Stomach (tissue), 4 donors: ENCODE measurements around the gene GP2.

Experiments
- EP300 ChIP-seq: sonication (generic); formaldehyde crosslinking; IDR thresholded peaks from one replicate; pipeline ENCODE4 v1.6.1; 2017; ENCODE audit warnings: antibody characterized with exemption
- POLR2AphosphoS5 ChIP-seq, 3 donors: sonication (generic); formaldehyde crosslinking; IDR thresholded peaks; one replicate each; pipeline ENCODE4 v1.6.1; 2016; ENCODE audit warnings: antibody characterized with exemption in 3 of 3
- TF ChIP-seq, protein P1 (sequence below), 7 experiments: fragments of 450-650 bp in 4 of 7; fragments of 200-600 bp in 3 of 7; sonication (generic) in 3 of 7; IDR thresholded peaks; one replicate each; pipeline ENCODE4 v1.5.1; 2016 to 2019; ENCODE audit warnings: antibody characterized with exemption in 7 of 7, control low read depth in 2 of 7, mild to moderate bottlenecking in 1 of 7

DNA sequence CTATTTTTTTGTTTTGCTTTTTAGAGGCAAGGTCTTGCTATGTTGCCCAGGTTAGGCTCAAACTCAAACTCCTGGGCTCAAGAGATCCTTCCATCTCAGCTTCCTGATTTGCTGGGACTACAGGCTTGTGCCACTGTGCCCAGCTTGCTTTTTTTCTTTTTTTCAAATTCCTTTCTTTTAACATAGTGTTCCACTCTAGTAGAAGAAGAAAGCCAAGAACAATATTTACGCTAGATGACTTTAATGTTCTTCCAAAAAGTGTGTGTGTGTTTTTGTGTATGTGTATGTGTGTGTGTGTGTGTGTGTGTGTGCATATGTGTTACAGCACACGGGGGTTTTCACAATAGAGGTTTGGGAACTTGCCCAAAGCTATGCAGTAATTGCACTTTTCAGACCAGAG, 35.9 kb upstream of the GP2 start:
- TF ChIP-seq, protein P1, sequence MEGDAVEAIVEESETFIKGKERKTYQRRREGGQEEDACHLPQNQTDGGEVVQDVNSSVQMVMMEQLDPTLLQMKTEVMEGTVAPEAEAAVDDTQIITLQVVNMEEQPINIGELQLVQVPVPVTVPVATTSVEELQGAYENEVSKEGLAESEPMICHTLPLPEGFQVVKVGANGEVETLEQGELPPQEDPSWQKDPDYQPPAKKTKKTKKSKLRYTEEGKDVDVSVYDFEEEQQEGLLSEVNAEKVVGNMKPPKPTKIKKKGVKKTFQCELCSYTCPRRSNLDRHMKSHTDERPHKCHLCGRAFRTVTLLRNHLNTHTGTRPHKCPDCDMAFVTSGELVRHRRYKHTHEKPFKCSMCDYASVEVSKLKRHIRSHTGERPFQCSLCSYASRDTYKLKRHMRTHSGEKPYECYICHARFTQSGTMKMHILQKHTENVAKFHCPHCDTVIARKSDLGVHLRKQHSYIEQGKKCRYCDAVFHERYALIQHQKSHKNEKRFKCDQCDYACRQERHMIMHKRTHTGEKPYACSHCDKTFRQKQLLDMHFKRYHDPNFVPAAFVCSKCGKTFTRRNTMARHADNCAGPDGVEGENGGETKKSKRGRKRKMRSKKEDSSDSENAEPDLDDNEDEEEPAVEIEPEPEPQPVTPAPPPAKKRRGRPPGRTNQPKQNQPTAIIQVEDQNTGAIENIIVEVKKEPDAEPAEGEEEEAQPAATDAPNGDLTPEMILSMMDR (IDR thresholded peaks at IDR 0.05), result no peak
- TF ChIP-seq EP300, result no peak
- TF ChIP-seq POLR2AphosphoS5 (IDR thresholded peaks at IDR 0.05), result no peak
